Vagina (tissue), 2 donors: ENCODE measurements around the gene CST5.

Experiments used
- CTCF ChIP-seq, 3 experiments: fragments of 450-650 bp in 2 of 3; fragments of 200-600 bp in 1 of 3; sonication (generic) in 1 of 3; IDR thresholded peaks; one replicate each; pipeline ENCODE4 v1.5.1; 2017 to 2019; ENCODE audit warnings: antibody characterized with exemption in 3 of 3, mild to moderate bottlenecking in 2 of 3, moderate library complexity in 2 of 3
- POLR2A ChIP-seq, 2 donors: fragments of 450-650 bp; IDR thresholded peaks; one replicate each; pipeline ENCODE4 v1.6.1; 2017; ENCODE audit warnings: antibody characterized with exemption in 2 of 2, mild to moderate bottlenecking in 2 of 2, moderate library complexity in 2 of 2
- POLR2AphosphoS5 ChIP-seq, 2 donors: sonication (generic); formaldehyde crosslinking; IDR thresholded peaks; one replicate each; pipeline ENCODE4 v1.9.0; 2017; ENCODE audit warnings: antibody characterized with exemption in 2 of 2, mild to moderate bottlenecking in 2 of 2, low read depth in 1 of 2; ENCODE audit not compliant: insufficient read depth in 1 of 2

GRCh38 chr20:23884136-23884770, 4.7 kb upstream of the CST5 start:
- TF ChIP-seq CTCF (IDR thresholded peaks at IDR 0.05) (no peak), POLR2AphosphoS5 (IDR thresholded peaks at IDR 0.05; ENCODE audit: insufficient read depth in 1 of 2, low read depth in 1 of 2) (no peak), POLR2A (IDR thresholded peaks at IDR 0.05) (no peak)
